SU-DHL-6 (cell line): ENCODE results near the gene C2orf92.
"Not testable (repeated sequence)": the region's sequence is repeated elsewhere in the genome, so short reads cannot be mapped to it uniquely, and the experiment has no call there.

Source experiments
- H2AFZ ChIP-seq: fragments of 200-600 bp; sonication (generic); 2 replicates; pipeline ENCODE4 v1.6.1; 2014; ENCODE audit warnings: low read depth, mild to moderate bottlenecking, moderate library complexity, mixed read lengths, antibody characterized with exemption, low read length; ENCODE audit not compliant: severe bottlenecking
- H3F3A ChIP-seq: fragments of 200-600 bp; shearing (Covaris generic); 2 replicates; pipeline ENCODE4 v1.6.0; 2016; ENCODE audit warnings: antibody characterized with exemption, mild to moderate bottlenecking; ENCODE audit not compliant: insufficient read depth
- H3K27ac ChIP-seq: fragments of 200-600 bp; sonication (generic); 2 replicates; pipeline ENCODE4 v1.5.1; 2016; ENCODE audit warnings: low read depth, mild to moderate bottlenecking, low read length, moderate library complexity, mixed read lengths
- H3K27me3 ChIP-seq: fragments of 200-600 bp; sonication (generic), shearing (Covaris generic); 2 replicates; pipeline ENCODE4 v1.6.0; 2014; ENCODE audit warnings: mild to moderate bottlenecking, low read length
- H3K36me3 ChIP-seq: fragments of 200-600 bp; sonication (generic); 2 replicates; pipeline ENCODE4 v1.6.1; 2014; ENCODE audit warnings: mild to moderate bottlenecking, low read length, mixed read lengths
- H3K4me2 ChIP-seq: fragments of 300-600, 200-600 bp; shearing (Covaris generic), sonication (generic); 2 replicates; pipeline ENCODE4 v1.6.0; 2014; ENCODE audit warnings: low read length, low read depth, mild to moderate bottlenecking; ENCODE audit not compliant: poor library complexity, severe bottlenecking
- H3K4me3 ChIP-seq: fragments of 200-600 bp; sonication (generic); 2 replicates; pipeline ENCODE4 v1.5.1; 2014; ENCODE audit warnings: antibody characterized with exemption, low read length, mild to moderate bottlenecking, mixed read lengths; ENCODE audit not compliant: insufficient read depth, poor library complexity, severe bottlenecking
- H3K79me2 ChIP-seq: fragments of 200-600 bp; sonication (generic); 2 replicates; pipeline ENCODE4 v1.6.1; 2014; ENCODE audit warnings: mild to moderate bottlenecking, low read length, moderate library complexity; ENCODE audit not compliant: insufficient read depth
- H3K9ac ChIP-seq: fragments of 200-600 bp; sonication (generic); 2 replicates; pipeline ENCODE4 v1.7.0; 2014; ENCODE audit warnings: mild to moderate bottlenecking, low read length
- H3K9me2 ChIP-seq: fragments of 200-600 bp; sonication (generic); replicated peaks from 2 replicates; pipeline ENCODE4 v1.6.1; 2014; ENCODE audit warnings: low read length; ENCODE audit not compliant: insufficient read depth
- H3K9me3 ChIP-seq: fragments of 200-600 bp; sonication (generic); 2 replicates; pipeline ENCODE4 v1.6.1; 2014; ENCODE audit warnings: low read length, mixed read lengths; ENCODE audit not compliant: insufficient read depth
- H4K20me1 ChIP-seq: fragments of 200-600 bp; sonication (generic); 2 replicates; pipeline ENCODE4 v1.6.1; 2014; ENCODE audit warnings: low read depth, mild to moderate bottlenecking, antibody characterized with exemption, low read length, moderate library complexity, mixed read lengths
- EZH2phosphoT487 ChIP-seq: fragments of 200-600 bp; sonication (generic), shearing (Covaris generic); conservative IDR thresholded peaks from 2 replicates; pipeline ENCODE4 v1.6.1; 2018; ENCODE audit warnings: mild to moderate bottlenecking, antibody characterized with exemption, low read length, moderate library complexity, mixed read lengths
- TF ChIP-seq, protein P1 (sequence below): fragments of 200-600 bp; sonication (generic); IDR thresholded peaks from one replicate; pipeline ENCODE4 v1.5.1; 2017; ENCODE audit warnings: antibody characterized with exemption, mild to moderate bottlenecking, low read length, moderate library complexity; ENCODE audit not compliant: insufficient read depth, poor library complexity, severe bottlenecking

The C2orf92 gene

DNA sequence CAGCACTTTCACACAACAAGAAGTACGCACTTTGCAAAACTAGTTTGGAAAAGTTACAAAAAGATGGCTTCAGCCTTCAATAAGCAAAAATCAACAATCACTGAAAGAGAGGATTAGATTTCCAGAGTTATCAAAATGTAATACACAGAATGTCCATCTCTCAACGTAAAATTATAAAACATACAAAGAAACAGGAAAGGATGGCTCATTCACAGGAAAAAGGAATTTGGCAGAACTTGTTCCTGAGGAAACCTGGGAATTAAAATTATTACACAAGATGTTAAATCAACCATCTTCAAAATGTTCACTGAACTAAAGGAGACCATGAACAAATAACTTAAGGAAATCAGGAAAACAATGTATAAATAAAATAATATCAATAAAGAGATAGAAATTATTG lies 8.0 kb downstream of the C2orf92 start:
- no peak overlapping the region for H3K4me3 ChIP-seq

GRCh38 chr2:97678298-97678697 lies 8.8 kb downstream of the C2orf92 start:
- H3K9me3 ChIP-seq: no peaks in the 10 kb centered on the region
- H3K9ac ChIP-seq: no peak overlapping the region
- no peaks in the 10 kb centered on the region for H3K36me3 ChIP-seq
- H3K4me2 ChIP-seq: no peak overlapping the region
- H3K4me3 ChIP-seq: no peak overlapping the region
- H2AFZ ChIP-seq: no peak overlapping the region
- H4K20me1 ChIP-seq: no peaks in the 10 kb centered on the region
- no peaks in the 10 kb centered on the region for H3F3A ChIP-seq
- no peak for TF ChIP-seq EZH2phosphoT487
- TF ChIP-seq, protein P1, sequence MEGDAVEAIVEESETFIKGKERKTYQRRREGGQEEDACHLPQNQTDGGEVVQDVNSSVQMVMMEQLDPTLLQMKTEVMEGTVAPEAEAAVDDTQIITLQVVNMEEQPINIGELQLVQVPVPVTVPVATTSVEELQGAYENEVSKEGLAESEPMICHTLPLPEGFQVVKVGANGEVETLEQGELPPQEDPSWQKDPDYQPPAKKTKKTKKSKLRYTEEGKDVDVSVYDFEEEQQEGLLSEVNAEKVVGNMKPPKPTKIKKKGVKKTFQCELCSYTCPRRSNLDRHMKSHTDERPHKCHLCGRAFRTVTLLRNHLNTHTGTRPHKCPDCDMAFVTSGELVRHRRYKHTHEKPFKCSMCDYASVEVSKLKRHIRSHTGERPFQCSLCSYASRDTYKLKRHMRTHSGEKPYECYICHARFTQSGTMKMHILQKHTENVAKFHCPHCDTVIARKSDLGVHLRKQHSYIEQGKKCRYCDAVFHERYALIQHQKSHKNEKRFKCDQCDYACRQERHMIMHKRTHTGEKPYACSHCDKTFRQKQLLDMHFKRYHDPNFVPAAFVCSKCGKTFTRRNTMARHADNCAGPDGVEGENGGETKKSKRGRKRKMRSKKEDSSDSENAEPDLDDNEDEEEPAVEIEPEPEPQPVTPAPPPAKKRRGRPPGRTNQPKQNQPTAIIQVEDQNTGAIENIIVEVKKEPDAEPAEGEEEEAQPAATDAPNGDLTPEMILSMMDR: no peak
- no peaks in the 10 kb centered on the region for H3K9me2 ChIP-seq
- H3K79me2 ChIP-seq: no peaks in the 10 kb centered on the region
- H3K27me3 ChIP-seq: no peaks in the 10 kb centered on the region
- H3K27ac ChIP-seq: no peak overlapping the region

More for the DNA sequence above, 8.0 kb downstream of the C2orf92 start:
- Histone ChIP-seq H3K9me3 (no peaks in the 10 kb centered on the region), H2AFZ (no peak overlapping the region), H3K9ac (no peak overlapping the region), H3K9me2 (no peaks in the 10 kb centered on the region), H3F3A (no peaks in the 10 kb centered on the region), H3K79me2 (no peaks in the 10 kb centered on the region), H3K27ac (no peak overlapping the region), H3K36me3 (no peaks in the 10 kb centered on the region), H4K20me1 (no peaks in the 10 kb centered on the region), H3K4me2 (no peak overlapping the region), H3K27me3 (no peaks in the 10 kb centered on the region)
- TF ChIP-seq, protein P1: no peak
- no peak for TF ChIP-seq EZH2phosphoT487

DNA sequence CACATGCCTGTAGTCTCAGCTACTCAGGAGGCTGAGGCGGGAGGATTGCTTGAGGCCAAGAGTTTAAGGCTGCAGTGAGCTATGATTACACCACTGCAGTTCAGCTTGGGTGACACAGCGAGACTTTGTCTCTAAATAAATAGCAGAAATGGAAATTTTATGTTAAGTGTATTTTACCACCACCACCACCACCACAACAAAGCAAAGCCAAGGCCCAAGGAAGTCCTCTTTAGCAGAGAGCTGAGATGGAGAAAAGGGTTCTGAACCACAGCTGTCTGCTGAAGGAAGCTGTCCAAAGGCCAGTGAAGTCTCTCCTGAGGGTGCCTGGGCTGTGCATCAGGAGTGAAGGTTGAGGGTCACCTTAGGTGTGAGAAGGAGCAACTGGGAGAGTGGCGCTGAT lies 17.7 kb downstream of the C2orf92 start:
- not testable (repeated sequence) for H2AFZ ChIP-seq, H3K27ac ChIP-seq, H3K79me2 ChIP-seq, H3K4me2 ChIP-seq, H3K36me3 ChIP-seq, H3K27me3 ChIP-seq, H3K9me2 ChIP-seq, H3K9me3 ChIP-seq, H3K9ac ChIP-seq, H4K20me1 ChIP-seq, H3F3A ChIP-seq, H3K4me3 ChIP-seq

DNA sequence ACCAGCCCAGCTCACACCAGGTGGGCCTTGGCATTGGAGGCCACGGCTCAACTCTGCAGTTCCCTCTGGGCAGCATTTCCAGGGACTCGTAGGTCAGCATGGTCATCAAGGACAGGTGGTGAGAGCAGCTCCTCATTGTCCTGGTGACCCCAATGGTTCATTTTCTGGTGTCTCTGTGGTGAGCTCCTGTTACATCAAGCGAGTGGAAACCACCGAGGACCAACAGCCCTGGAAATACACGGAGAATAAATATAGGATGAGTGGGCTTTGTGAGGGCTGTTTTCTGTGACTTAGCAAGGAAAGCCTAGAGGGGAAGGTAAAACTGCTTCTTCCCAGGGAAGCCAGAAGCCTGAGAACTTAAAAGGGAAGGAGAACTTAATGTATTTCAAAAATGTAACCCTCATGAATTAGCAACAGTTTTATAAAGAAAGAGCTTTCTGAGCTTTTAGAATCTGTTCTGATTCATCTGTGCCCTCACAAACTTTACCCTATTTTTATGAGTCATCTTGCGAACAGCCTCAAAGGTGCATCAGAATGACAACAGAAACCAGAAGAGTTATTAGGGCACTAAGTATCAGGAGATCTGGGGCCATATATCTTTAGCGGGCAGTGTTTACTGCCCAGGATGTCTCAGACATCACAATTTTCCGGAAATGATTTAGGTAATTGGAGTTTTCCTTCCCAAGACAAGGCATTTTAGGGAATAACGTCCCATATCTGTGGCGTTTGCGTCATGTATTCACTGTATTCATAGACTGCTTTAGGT lies 18.7 kb downstream of the C2orf92 start:
- H3K9me3 ChIP-seq: no peaks in the 10 kb centered on the region
- no peak overlapping the region for H3K4me3 ChIP-seq
- H3F3A ChIP-seq: no peaks in the 10 kb centered on the region
- H3K9ac ChIP-seq: no peak overlapping the region
- H4K20me1 ChIP-seq: no peaks in the 10 kb centered on the region
- H3K27me3 ChIP-seq: no peaks in the 10 kb centered on the region
- no peaks in the 10 kb centered on the region for H3K79me2 ChIP-seq
- no peaks in the 10 kb centered on the region for H3K36me3 ChIP-seq
- H3K9me2 ChIP-seq: no peaks in the 10 kb centered on the region
- H3K4me2 ChIP-seq: no peak overlapping the region
- H3K27ac ChIP-seq: no peak overlapping the region
- H2AFZ ChIP-seq: no peak overlapping the region
- TF ChIP-seq, protein P1: no peak
- TF ChIP-seq EZH2phosphoT487: no peak
